T47D (cell line): ENCODE measurements around the gene RAB1A.

Experiments used
- DNase-seq, 2 experiments: peaks; one replicate each; pipeline versions ENCODE4 v3.0.0 to v3.0.0-alpha.2; 2011 to 2012; ENCODE audit warnings: low read depth in 1 of 2, low spot score in 1 of 2
- JUND ChIP-seq: IDR thresholded peaks from 2 replicates; pipeline ENCODE4 v1.6.1; 2012; ENCODE audit warnings: low read depth
- in situ Hi-C: cut with HindIII; loops from 2 replicates; pipeline ENCODE4 v1.10.0; 2016; ENCODE audit warnings: low sequenced_read_pairs, low pct_unique_long_range_greater_than_20kb

Gene RAB1A

GRCh38 chr2:65103013-65103715 lies 26.7 kb downstream of the RAB1A start:
- no peak for DNase-seq
- in situ Hi-C loops = no loop called here
- no peak for TF ChIP-seq JUND

- in situ Hi-C loops = no loop called here
- TF ChIP-seq JUND = no peak
- DNase-seq = no peak
Observed at GRCh38 chr2:65101071-65101470, 28.8 kb downstream of the RAB1A start.

- in situ Hi-C loops = no loop called here
- DNase-seq = no peak
- no peak for TF ChIP-seq JUND
Observed at GRCh38 chr2:65098741-65099140, 31.2 kb downstream of the RAB1A start.

- no peak for DNase-seq
- in situ Hi-C loops = no loop called here
- TF ChIP-seq JUND = no peak
Observed at GRCh38 chr2:65097844-65098243, 32.1 kb downstream of the RAB1A start.

GRCh38 chr2:65096948-65097347 lies 33.0 kb downstream of the RAB1A start:
- in situ Hi-C loops = no loop called here
- no peak for TF ChIP-seq JUND

GRCh38 chr2:65093211-65093610 lies 36.7 kb downstream of the RAB1A start:
- in situ Hi-C loops = no loop called here
- TF ChIP-seq JUND = no peak
- no peak for DNase-seq

More at GRCh38 chr2:65096948-65097347, 33.0 kb downstream of the RAB1A start:
- no peak for DNase-seq

GRCh38 chr2:65092791-65093190 lies 37.1 kb downstream of the RAB1A start:
- TF ChIP-seq JUND = no peak
- no peak for DNase-seq
- in situ Hi-C loops = no loop called here

- TF ChIP-seq JUND = no peak
- no peak for DNase-seq
- in situ Hi-C loops = no loop called here
Observed at GRCh38 chr2:65085148-65085547, 44.8 kb downstream of the RAB1A start.

- no peak for DNase-seq
- TF ChIP-seq JUND = no peak
- in situ Hi-C loops = no loop called here
Observed at GRCh38 chr2:65081232-65081685, 48.6 kb downstream of the RAB1A start.

- no peak for DNase-seq
- in situ Hi-C loops = no loop called here
- no peak for TF ChIP-seq JUND
Observed at GRCh38 chr2:65079017-65079416, 50.9 kb downstream of the RAB1A start.

- in situ Hi-C loops = no loop called here
- no peak for DNase-seq
- TF ChIP-seq JUND = no peak
Observed at GRCh38 chr2:65077898-65078297, 52.0 kb downstream of the RAB1A start.

GRCh38 chr2:65076345-65076710 lies 53.6 kb downstream of the RAB1A start:
- TF ChIP-seq JUND = no peak

GRCh38 chr2:65075605-65076344 lies 54.1 kb downstream of the RAB1A start:
- in situ Hi-C loops = no loop called here
- TF ChIP-seq JUND = no peak
- DNase-seq = no peak

More at GRCh38 chr2:65076345-65076710, 53.6 kb downstream of the RAB1A start:
- in situ Hi-C loops = no loop called here
- DNase-seq = no peak
